ENCODE results near the gene ELP1. TPM values are rescaled to one million over a fixed set of nuclear protein-coding genes. Genes with fewer than 3 reads are reported as not detected.
"Not testable (repeated sequence)": the region's sequence is repeated elsewhere in the genome, so short reads cannot be mapped to it uniquely, and the experiment has no call there.

ELP1 gene
- total RNA-seq, 4 donors from 2014 or later: 9.4 to 24.3 (median 13.5) TPM

DNA sequence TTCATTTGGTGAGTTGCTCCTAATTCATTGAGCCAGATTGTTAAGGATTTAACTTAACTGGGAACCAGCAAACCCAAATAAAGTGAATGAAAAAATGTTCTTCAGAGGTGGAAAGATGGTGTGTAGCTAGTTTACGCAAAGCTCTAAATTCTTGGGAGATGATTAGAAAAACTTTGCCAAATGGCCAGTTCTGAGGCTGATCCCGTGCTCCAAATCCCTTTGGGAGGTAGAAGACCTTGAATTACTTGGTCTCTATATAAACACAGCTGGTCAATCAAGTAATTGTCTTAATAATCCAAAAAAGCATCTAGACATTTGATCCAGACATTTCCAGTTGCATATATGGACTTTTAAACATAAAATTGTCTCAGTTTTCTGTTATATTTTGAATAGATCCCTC, 89.5 kb downstream of the ELP1 start:
- H3K27me3 ChIP-seq: no peaks in the 10 kb centered on the region
- TF ChIP-seq POLR2A (IDR thresholded peaks at IDR 0.05): no peak
- TF ChIP-seq, protein P1, sequence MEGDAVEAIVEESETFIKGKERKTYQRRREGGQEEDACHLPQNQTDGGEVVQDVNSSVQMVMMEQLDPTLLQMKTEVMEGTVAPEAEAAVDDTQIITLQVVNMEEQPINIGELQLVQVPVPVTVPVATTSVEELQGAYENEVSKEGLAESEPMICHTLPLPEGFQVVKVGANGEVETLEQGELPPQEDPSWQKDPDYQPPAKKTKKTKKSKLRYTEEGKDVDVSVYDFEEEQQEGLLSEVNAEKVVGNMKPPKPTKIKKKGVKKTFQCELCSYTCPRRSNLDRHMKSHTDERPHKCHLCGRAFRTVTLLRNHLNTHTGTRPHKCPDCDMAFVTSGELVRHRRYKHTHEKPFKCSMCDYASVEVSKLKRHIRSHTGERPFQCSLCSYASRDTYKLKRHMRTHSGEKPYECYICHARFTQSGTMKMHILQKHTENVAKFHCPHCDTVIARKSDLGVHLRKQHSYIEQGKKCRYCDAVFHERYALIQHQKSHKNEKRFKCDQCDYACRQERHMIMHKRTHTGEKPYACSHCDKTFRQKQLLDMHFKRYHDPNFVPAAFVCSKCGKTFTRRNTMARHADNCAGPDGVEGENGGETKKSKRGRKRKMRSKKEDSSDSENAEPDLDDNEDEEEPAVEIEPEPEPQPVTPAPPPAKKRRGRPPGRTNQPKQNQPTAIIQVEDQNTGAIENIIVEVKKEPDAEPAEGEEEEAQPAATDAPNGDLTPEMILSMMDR (IDR thresholded peaks at IDR 0.05 in 4 of 5, conservative IDR thresholded peaks at IDR 0.05 in 1 of 5): no peak
- no peaks in the 10 kb centered on the region for H3K4me1 ChIP-seq
- in situ Hi-C loops (cut with MboI; ENCODE audit: low sequenced_read_pairs in 4 of 4) (no loop called here), intact Hi-C loops (cut with DNase I; ENCODE audit: low total_unique reads) (no loop called here)
- no peaks in the 10 kb centered on the region for H3K9me3 ChIP-seq
- DNase-seq (no peak), ATAC-seq (no peak)
- H3K36me3 ChIP-seq: no peaks in the 10 kb centered on the region
- no peak overlapping the region for H3K4me3 ChIP-seq
- H3K27ac ChIP-seq: no peak overlapping the region

- H3K4me3 ChIP-seq: no peak overlapping the region
- no peaks in the 10 kb centered on the region for H3K9me3 ChIP-seq
- no peak for TF ChIP-seq POLR2A (IDR thresholded peaks at IDR 0.05)
- TF ChIP-seq, protein P1 (IDR thresholded peaks at IDR 0.05 in 4 of 5, conservative IDR thresholded peaks at IDR 0.05 in 1 of 5): no peak
- ATAC-seq (no peak), DNase-seq (no peak)
- intact Hi-C loops (cut with DNase I; ENCODE audit: low total_unique reads): no loop called here
- no peak overlapping the region for H3K27ac ChIP-seq
- H3K4me1 ChIP-seq: no peaks in the 10 kb centered on the region
- in situ Hi-C loops (cut with MboI; ENCODE audit: low sequenced_read_pairs in 4 of 4): no loop called here
- H3K27me3 ChIP-seq: no peaks in the 10 kb centered on the region
- no peaks in the 10 kb centered on the region for H3K36me3 ChIP-seq
Observed at GRCh38 chr9:108842610-108843295, 91.2 kb downstream of the ELP1 start.

- H3K27ac ChIP-seq; in situ Hi-C loops (cut with MboI; ENCODE audit: low sequenced_read_pairs in 4 of 4); H3K4me3 ChIP-seq; DNase-seq; H3K36me3 ChIP-seq; intact Hi-C loops (cut with DNase I; ENCODE audit: low total_unique reads); ATAC-seq; H3K4me1 ChIP-seq; H3K27me3 ChIP-seq; H3K9me3 ChIP-seq: not testable (repeated sequence)
Observed at GRCh38 chr9:108839561-108839960, 94.4 kb downstream of the ELP1 start.

DNA sequence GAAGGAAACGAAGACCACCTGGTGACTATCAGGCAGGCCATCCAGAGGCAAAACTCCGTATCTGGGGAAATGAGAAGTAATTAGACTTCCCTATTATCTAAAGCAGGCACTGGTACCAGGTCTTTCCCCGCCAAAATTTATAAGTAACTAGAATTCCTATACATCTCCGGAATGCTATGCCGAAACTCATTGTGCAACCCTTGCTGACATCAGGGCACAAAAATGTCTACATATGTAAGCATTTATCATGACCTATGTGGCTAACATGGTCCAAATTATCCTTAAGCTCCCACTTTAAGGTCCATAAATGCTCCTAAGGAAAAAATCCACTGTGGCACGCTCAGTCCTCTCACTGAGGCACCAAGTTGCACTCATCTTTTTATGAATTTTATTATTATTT, 95.9 kb downstream of the ELP1 start:
- H3K36me3 ChIP-seq: no peaks in the 10 kb centered on the region
- no peaks in the 10 kb centered on the region for H3K9me3 ChIP-seq
- DNase-seq: no peak
- H3K4me1 ChIP-seq: no peaks in the 10 kb centered on the region
- in situ Hi-C loops (cut with MboI; ENCODE audit: low sequenced_read_pairs in 4 of 4) (no loop called here), intact Hi-C loops (cut with DNase I; ENCODE audit: low total_unique reads) (no loop called here)
- no peak overlapping the region for H3K27ac ChIP-seq
- TF ChIP-seq, protein P1 (IDR thresholded peaks at IDR 0.05 in 4 of 5, conservative IDR thresholded peaks at IDR 0.05 in 1 of 5): no peak
- no peak for TF ChIP-seq POLR2A (IDR thresholded peaks at IDR 0.05)
- ATAC-seq: no peak
- H3K27me3 ChIP-seq: no peaks in the 10 kb centered on the region
- no peak overlapping the region for H3K4me3 ChIP-seq

- Histone ChIP-seq H3K9me3 (no peaks in the 10 kb centered on the region), H3K4me3 (no peak overlapping the region), H3K4me1 (no peaks in the 10 kb centered on the region), H3K27ac (no peak overlapping the region), H3K27me3 (no peaks in the 10 kb centered on the region), H3K36me3 (no peaks in the 10 kb centered on the region)
- intact Hi-C loops (cut with DNase I; ENCODE audit: low total_unique reads): no loop called here
- DNase-seq (no peak), ATAC-seq (no peak)
- in situ Hi-C loops (cut with MboI; ENCODE audit: low sequenced_read_pairs in 4 of 4): no loop called here
- TF ChIP-seq, protein P1 (IDR thresholded peaks at IDR 0.05 in 4 of 5, conservative IDR thresholded peaks at IDR 0.05 in 1 of 5): no peak
- no peak for TF ChIP-seq POLR2A (IDR thresholded peaks at IDR 0.05)
Observed at GRCh38 chr9:108837530-108837929, 96.4 kb downstream of the ELP1 start.

All from gastrocnemius medialis (tissue), 4 donors.